HEK293 (cell line): ENCODE results near the gene PHKA2.
"Not testable (repeated sequence)": the region's sequence is repeated elsewhere in the genome, so short reads cannot be mapped to it uniquely, and the experiment has no call there.

ENCODE experiments used
- CTCF ChIA-PET: fragments of 350-600 bp; formaldehyde crosslinking; extraction: SDS; loops from one replicate; lab custom pipeline; 2021; ENCODE audit warnings: antibody characterized with exemption; lab: Yijun Ruan, JAX
- POLR2A ChIA-PET: fragments of 300-600 bp; formaldehyde crosslinking; extraction: SDS; loops from one replicate; lab custom pipeline; 2020; ENCODE audit warnings: antibody characterized with exemption, inconsistent platforms; lab: Yijun Ruan, JAX
- H3K27ac ChIP-seq: fragments of 200-500 bp; sonication (Bioruptor generic); 2 replicates; pipeline ENCODE4 v1.5.1; 2014; ENCODE audit warnings: low read depth, low read length, control low read depth, inconsistent platforms; ENCODE audit errors: extremely low read depth
- H3K36me3 ChIP-seq, 2 experiments: fragments of 200-500 bp in 1 of 2; sonication (Bioruptor generic) in 1 of 2; 1 replicate in 1 of 2; 2 replicates in 1 of 2; pipeline ENCODE4 v1.5.1; 2014 to 2017; ENCODE audit warnings: inconsistent platforms in 2 of 2, low read length in 2 of 2; ENCODE audit not compliant: control insufficient read depth in 2 of 2, insufficient read depth in 1 of 2
- H3K4me1 ChIP-seq: fragments of 200-500 bp; sonication (Bioruptor generic); 2 replicates; pipeline ENCODE4 v1.5.1; 2014; ENCODE audit warnings: mild to moderate bottlenecking, low read length, inconsistent platforms; ENCODE audit not compliant: control insufficient read depth, insufficient read depth
- H3K4me3 ChIP-seq: 2 replicates; pipeline ENCODE4 v1.5.1; 2011; ENCODE audit warnings: low read depth, mild to moderate bottlenecking, control low read depth, low read length, moderate library complexity
- H3K9me3 ChIP-seq: fragments of 200-500 bp; sonication (Bioruptor generic); 2 replicates; pipeline ENCODE4 v1.5.1; 2014; ENCODE audit warnings: low read depth, low read length, inconsistent platforms; ENCODE audit not compliant: control insufficient read depth, insufficient read depth
- PBX3 ChIP-seq: sonication (generic); formaldehyde crosslinking; IDR thresholded peaks from 2 replicates; pipeline ENCODE4 v1.8.1; 2022; ENCODE audit warnings: mild to moderate bottlenecking, moderate library complexity, missing genetic modification reagents
- ZBTB26 ChIP-seq: fragments of 450-650 bp; formaldehyde crosslinking; optimal IDR thresholded peaks from 2 replicates; pipeline ENCODE3; 2016; ENCODE audit warnings: missing biosample characterization, mild to moderate bottlenecking, missing genetic modification characterization
- ZNF140 ChIP-seq: fragments of 450-650 bp; formaldehyde crosslinking; IDR thresholded peaks from 2 replicates; pipeline ENCODE4 v1.5.1; 2016; ENCODE audit warnings: missing biosample characterization, missing genetic modification characterization
- ZNF157 ChIP-seq: fragments of 450-650 bp; formaldehyde crosslinking; IDR thresholded peaks from 2 replicates; pipeline ENCODE4 v1.5.1; 2016; ENCODE audit warnings: missing biosample characterization, missing genetic modification characterization
- ZNF335 ChIP-seq: fragments of 450-650 bp; formaldehyde crosslinking; conservative IDR thresholded peaks from 2 replicates; pipeline ENCODE4 v1.5.1; 2016; ENCODE audit warnings: missing biosample characterization, missing genetic modification characterization
- ZNF366 ChIP-seq: fragments of 450-650 bp; formaldehyde crosslinking; conservative IDR thresholded peaks from 2 replicates; pipeline ENCODE4 v1.5.1; 2016; ENCODE audit warnings: missing biosample characterization, missing genetic modification characterization
- ZNF391 ChIP-seq: fragments of 450-650 bp; formaldehyde crosslinking; IDR thresholded peaks from 2 replicates; pipeline ENCODE4 v1.5.1; 2016; ENCODE audit warnings: low read depth, missing biosample characterization, missing genetic modification characterization, borderline replicate concordance
- ZNF394 ChIP-seq: fragments of 450-650 bp; formaldehyde crosslinking; IDR thresholded peaks from 2 replicates; pipeline ENCODE4 v1.5.1; 2016; ENCODE audit warnings: missing biosample characterization, missing genetic modification characterization, mild to moderate bottlenecking, moderate library complexity, borderline replicate concordance
- ZNF521 ChIP-seq: fragments of 450-650 bp; formaldehyde crosslinking; IDR thresholded peaks from 2 replicates; pipeline ENCODE4 v1.5.1; 2017; ENCODE audit warnings: missing biosample characterization, mild to moderate bottlenecking, missing genetic modification characterization
- ZNF529 ChIP-seq: fragments of 450-650 bp; formaldehyde crosslinking; IDR thresholded peaks from 2 replicates; pipeline ENCODE4 v1.5.1; 2017; ENCODE audit warnings: missing genetic modification characterization, missing biosample characterization; ENCODE audit not compliant: insufficient replicate concordance
- ZNF600 ChIP-seq: fragments of 450-650 bp; formaldehyde crosslinking; IDR thresholded peaks from 2 replicates; pipeline ENCODE4 v1.5.1; 2016; ENCODE audit warnings: missing biosample characterization, missing genetic modification characterization
- ZNF629 ChIP-seq: fragments of 450-650 bp; formaldehyde crosslinking; IDR thresholded peaks from 2 replicates; pipeline ENCODE4 v1.5.1; 2017; ENCODE audit warnings: missing biosample characterization, missing genetic modification characterization
- ZNF692 ChIP-seq: fragments of 450-650 bp; formaldehyde crosslinking; IDR thresholded peaks from 2 replicates; pipeline ENCODE4 v1.5.1; 2016; ENCODE audit warnings: missing biosample characterization, missing genetic modification characterization
- ZNF701 ChIP-seq: fragments of 450-650 bp; formaldehyde crosslinking; IDR thresholded peaks from 2 replicates; pipeline ENCODE4 v1.5.1; 2016; ENCODE audit warnings: missing biosample characterization, missing genetic modification characterization
- ZNF776 ChIP-seq: fragments of 450-650 bp; formaldehyde crosslinking; IDR thresholded peaks from 2 replicates; pipeline ENCODE4 v1.5.0; 2017; ENCODE audit warnings: missing biosample characterization, missing genetic modification characterization, borderline replicate concordance
- ZNF830 ChIP-seq: fragments of 450-650 bp; IDR thresholded peaks from 2 replicates; pipeline ENCODE4 v1.5.0; 2018; ENCODE audit warnings: missing biosample characterization, missing genetic modification characterization, low read depth, mild to moderate bottlenecking, moderate library complexity
- ZNF843 ChIP-seq: fragments of 450-650 bp; formaldehyde crosslinking; IDR thresholded peaks from 2 replicates; pipeline ENCODE4 v1.5.1; 2016; ENCODE audit warnings: missing biosample characterization, missing genetic modification characterization
- ZSCAN5A ChIP-seq: fragments of 450-650 bp; formaldehyde crosslinking; IDR thresholded peaks from 2 replicates; pipeline ENCODE4 v1.5.1; 2016; ENCODE audit warnings: missing biosample characterization, missing genetic modification characterization
- TF ChIP-seq, protein P1 (sequence below): fragments of 450-650 bp; formaldehyde crosslinking; IDR thresholded peaks from 2 replicates; pipeline ENCODE4 v1.5.1; 2017; ENCODE audit warnings: missing biosample characterization, missing genetic modification characterization

PHKA2 gene

DNA sequence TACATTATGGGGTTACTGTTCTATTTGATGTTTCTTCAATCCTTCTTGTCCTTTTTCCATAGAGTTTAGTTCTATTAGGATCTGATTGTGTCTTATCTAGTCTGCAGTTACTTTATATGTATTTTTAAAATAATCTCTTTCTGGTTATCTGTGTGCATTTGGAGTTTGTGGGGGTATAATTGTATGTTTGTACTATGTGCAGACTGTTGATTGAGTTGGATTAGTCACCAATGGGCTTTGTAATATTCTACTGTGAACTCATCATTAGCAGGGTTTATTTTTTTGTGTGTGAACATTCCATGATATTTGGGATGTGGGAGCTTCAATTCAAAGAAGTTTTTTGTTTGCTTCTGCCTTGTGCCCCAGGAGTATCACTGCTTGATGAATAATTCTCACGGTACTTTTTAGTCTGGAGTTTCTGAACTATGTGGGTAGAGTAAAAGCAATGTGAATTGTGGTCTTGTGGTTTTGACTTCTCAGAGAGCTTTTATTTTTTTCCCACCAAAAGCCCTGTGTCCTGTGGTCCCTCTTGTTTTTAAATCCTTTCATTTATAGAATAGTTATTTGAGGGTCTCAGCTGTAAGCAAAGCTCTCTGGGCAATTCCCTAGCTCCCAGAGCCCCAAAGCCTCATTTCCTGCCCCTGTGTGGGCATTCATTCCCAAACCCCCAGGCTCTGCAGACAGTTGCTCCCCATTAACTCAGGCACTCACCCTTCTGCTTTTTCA is 127.8 kb downstream of the PHKA2 start:
- no peaks in the 10 kb centered on the region for H3K9me3 ChIP-seq
- TF ChIP-seq ZNF366 (tag by site-specific recombination) (no peak), ZNF521 (tag by site-specific recombination) (no peak), ZNF692 (tag by site-specific recombination) (no peak), ZNF391 (tag by site-specific recombination) (no peak), ZNF701 (tag by site-specific recombination) (no peak), ZNF830 (tag by site-specific recombination) (no peak), ZNF157 (no peak), PBX3 (CRISPR knock-in tag) (no peak), ZNF776 (tag by site-specific recombination) (no peak), ZBTB26 (tag by site-specific recombination) (no peak), ZNF600 (tag by site-specific recombination) (no peak), ZNF335 (no peak), ZNF394 (tag by site-specific recombination) (no peak), ZSCAN5A (tag by site-specific recombination) (no peak), ZNF140 (no peak), ZNF629 (tag by site-specific recombination) (no peak), ZNF529 (tag by site-specific recombination) (no peak), ZNF843 (tag by site-specific recombination) (no peak)
- TF ChIP-seq, protein P1, sequence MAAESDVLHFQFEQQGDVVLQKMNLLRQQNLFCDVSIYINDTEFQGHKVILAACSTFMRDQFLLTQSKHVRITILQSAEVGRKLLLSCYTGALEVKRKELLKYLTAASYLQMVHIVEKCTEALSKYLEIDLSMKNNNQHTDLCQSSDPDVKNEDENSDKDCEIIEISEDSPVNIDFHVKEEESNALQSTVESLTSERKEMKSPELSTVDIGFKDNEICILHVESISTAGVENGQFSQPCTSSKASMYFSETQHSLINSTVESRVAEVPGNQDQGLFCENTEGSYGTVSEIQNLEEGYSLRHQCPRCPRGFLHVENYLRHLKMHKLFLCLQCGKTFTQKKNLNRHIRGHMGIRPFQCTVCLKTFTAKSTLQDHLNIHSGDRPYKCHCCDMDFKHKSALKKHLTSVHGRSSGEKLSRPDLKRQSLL (tag by site-specific recombination): no peak
- CTCF ChIA-PET: interaction anchor here (0.5 kb wide), 1 partner anchor 1153 kb away, joined by 3 read pairs; no protein-coding TSS in a partner anchor

DNA sequence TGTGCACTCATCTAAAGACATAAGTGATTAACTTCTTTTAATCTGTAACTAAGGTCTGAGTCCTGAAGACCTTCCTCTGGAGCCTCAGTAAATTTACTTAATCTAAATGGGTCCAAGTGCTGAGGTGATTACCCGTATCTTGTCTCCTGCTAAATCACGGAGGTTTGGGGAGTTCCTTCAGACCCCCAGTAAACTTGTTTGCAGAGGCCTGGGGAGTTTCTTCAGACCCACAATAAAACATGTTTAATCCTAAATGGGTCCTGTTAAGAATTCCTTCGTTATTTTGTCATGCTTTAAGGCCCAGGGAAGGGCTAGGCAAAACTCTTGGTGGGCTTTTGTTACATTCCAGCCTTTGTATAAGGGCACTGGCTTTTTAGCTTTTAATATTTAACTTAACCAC is 136.0 kb downstream of the PHKA2 start:
- CTCF ChIA-PET: not testable (repeated sequence)

More for the DNA sequence above, 127.8 kb downstream of the PHKA2 start:
- POLR2A ChIA-PET: no interaction called here
- Histone ChIP-seq H3K36me3 (no peaks in the 10 kb centered on the region), H3K27ac (no peak overlapping the region), H3K4me3 (no peak overlapping the region), H3K4me1 (no peaks in the 10 kb centered on the region)

More for the DNA sequence above, 136.0 kb downstream of the PHKA2 start:
- H3K9me3 ChIP-seq, POLR2A ChIA-PET, H3K36me3 ChIP-seq, H3K4me1 ChIP-seq, H3K27ac ChIP-seq, H3K4me3 ChIP-seq: not testable (repeated sequence)
